AG04449 (cell line): ENCODE data around the gene PPCS.
"Not testable (repeated sequence)": the region's sequence is repeated elsewhere in the genome, so short reads cannot be mapped to it uniquely, and the experiment has no call there.

Experiments
- CTCF ChIA-PET: fragments of 350-600 bp; formaldehyde crosslinking; extraction: SDS; loops from one replicate; lab custom pipeline; 2021; ENCODE audit warnings: antibody characterized with exemption; lab: Yijun Ruan, JAX
- POLR2A ChIA-PET: fragments of 400-600, 350-600 bp; formaldehyde crosslinking; extraction: SDS; loops from one replicate; lab custom pipeline; 2020; ENCODE audit warnings: antibody characterized with exemption, inconsistent platforms; lab: Yijun Ruan, JAX
- DNase-seq: peaks from one replicate; pipeline ENCODE4 v3.0.0-alpha.2; 2010; ENCODE audit warnings: low read depth, low spot score
- H3K4me3 ChIP-seq: 2 replicates; pipeline ENCODE4 v1.5.1; 2011; ENCODE audit warnings: low read depth, mild to moderate bottlenecking, control low read depth, low read length
- TF ChIP-seq, protein P1 (sequence below): IDR thresholded peaks from one replicate; pipeline ENCODE4 v1.5.1; 2011; ENCODE audit warnings: mild to moderate bottlenecking, moderate library complexity, low read length, control low read depth, inconsistent platforms; ENCODE audit not compliant: insufficient read depth; ENCODE audit errors: missing control alignments

PPCS gene

DNA sequence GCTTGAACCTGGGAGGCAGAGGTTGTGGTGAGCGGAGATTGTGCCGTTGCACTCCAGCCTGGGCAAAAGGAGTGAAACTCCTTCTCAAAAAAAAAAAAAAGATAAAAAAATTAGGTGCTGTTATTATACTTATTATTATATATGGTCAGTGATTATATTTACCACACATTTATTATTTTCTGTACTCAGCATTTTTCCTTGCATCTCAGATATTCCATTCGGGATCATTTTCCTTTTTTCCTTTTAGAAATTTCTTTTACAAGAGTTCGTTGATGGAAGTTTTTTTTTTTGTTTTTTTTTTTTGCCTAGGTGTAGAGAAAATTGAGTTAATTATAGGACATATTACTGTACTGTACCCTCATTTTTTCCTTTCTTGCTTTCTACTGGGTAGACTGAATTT lies 20.3 kb downstream of the PPCS start:
- TF ChIP-seq, protein P1, sequence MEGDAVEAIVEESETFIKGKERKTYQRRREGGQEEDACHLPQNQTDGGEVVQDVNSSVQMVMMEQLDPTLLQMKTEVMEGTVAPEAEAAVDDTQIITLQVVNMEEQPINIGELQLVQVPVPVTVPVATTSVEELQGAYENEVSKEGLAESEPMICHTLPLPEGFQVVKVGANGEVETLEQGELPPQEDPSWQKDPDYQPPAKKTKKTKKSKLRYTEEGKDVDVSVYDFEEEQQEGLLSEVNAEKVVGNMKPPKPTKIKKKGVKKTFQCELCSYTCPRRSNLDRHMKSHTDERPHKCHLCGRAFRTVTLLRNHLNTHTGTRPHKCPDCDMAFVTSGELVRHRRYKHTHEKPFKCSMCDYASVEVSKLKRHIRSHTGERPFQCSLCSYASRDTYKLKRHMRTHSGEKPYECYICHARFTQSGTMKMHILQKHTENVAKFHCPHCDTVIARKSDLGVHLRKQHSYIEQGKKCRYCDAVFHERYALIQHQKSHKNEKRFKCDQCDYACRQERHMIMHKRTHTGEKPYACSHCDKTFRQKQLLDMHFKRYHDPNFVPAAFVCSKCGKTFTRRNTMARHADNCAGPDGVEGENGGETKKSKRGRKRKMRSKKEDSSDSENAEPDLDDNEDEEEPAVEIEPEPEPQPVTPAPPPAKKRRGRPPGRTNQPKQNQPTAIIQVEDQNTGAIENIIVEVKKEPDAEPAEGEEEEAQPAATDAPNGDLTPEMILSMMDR: no peak
- CTCF ChIA-PET: interaction anchor here (0.6 to 0.7 kb wide), 2 partner anchors 9 to 117 kb away, joined by 3 to 4 read pairs; no protein-coding TSS in a partner anchor
- DNase-seq: no peak
- POLR2A ChIA-PET: no interaction called here
- H3K4me3 ChIP-seq: no peak overlapping the region

DNA sequence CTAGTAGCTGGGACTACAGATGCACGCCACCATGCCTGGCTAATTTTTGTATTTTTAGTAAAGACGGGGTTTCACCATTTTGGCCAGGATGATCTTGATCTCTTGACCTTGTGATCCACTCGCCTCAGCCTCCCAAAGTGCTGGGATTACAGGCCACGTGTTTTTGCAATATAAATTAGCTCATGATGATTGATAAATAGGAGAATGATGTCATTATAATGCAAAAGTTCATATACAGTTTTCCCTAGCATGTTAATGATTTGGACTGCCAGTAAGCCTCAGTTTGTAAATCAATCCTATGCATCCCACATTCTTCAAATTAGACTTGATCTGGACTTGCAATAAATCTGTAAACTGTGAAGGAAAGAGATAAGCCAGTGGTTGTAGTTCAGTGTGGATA lies 21.0 kb downstream of the PPCS start:
- H3K4me3 ChIP-seq, POLR2A ChIA-PET, CTCF ChIA-PET, DNase-seq: not testable (repeated sequence)

DNA sequence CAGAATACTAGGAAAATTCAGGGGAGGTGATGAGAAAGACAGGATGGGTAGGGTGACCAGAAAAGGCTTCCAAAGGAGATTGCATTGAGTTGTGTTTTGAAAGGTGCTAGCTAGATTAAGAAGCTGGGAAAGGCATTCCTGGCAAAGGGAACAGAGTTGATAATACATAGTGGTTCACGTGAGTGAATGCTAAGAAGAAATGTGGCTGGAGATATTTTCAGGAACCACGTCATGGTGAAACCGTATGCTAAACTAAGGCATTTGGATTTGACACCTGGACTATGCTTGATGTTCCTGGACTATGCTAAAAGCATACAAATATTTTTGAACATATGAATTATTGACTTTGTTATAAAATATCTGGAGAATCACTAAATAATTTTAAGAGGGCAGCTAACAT lies 21.4 kb downstream of the PPCS start:
- TF ChIP-seq, protein P1: no peak
- POLR2A ChIA-PET: no interaction called here
- CTCF ChIA-PET: no interaction called here
- DNase-seq: no peak
- H3K4me3 ChIP-seq: no peak overlapping the region

DNA sequence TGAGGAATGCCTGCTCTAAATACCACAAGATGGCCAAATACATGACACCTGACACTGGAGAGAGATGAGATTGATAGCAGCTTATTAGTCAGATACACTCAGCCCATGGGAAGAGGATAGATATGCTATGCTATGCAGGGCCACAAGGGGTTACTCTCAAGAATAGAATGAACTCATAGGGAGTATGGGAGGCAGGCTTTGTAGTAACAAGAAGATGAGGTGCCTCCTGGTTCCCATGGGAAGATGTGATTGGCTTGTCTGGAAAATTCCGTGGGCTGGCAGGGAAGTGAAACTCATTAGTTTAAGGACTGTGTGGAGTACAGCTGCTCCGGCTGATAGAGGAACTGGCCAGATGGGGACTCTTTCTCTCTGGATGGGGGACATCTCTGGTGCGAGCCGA lies 23.3 kb downstream of the PPCS start:
- H3K4me3 ChIP-seq: no peak overlapping the region
- TF ChIP-seq, protein P1: no peak
- ChIA-PET CTCF (no interaction called here), POLR2A (no interaction called here)
- no peak for DNase-seq

DNA sequence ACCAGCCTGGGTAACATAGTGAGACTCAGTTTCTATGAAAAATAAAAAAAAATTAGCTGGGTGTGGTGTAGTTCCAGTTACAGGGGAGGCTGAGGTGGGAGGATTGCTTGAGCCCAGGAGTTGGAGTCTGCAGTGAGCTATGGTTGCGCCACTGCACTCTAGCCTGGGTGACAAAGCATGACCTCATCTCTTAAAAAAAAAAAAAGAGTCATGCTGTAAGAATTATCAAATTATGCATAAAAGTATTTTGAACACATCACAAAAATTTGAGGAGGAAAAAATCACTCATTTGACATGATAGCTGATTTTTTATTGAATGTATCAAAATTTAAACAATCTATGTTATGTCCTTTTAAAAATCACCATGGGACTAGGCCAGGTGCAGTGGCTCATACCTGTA lies 24.6 kb downstream of the PPCS start:
- TF ChIP-seq, protein P1: no peak
- POLR2A ChIA-PET: no interaction called here
- CTCF ChIA-PET: no interaction called here
- DNase-seq: no peak
- no peak overlapping the region for H3K4me3 ChIP-seq

DNA sequence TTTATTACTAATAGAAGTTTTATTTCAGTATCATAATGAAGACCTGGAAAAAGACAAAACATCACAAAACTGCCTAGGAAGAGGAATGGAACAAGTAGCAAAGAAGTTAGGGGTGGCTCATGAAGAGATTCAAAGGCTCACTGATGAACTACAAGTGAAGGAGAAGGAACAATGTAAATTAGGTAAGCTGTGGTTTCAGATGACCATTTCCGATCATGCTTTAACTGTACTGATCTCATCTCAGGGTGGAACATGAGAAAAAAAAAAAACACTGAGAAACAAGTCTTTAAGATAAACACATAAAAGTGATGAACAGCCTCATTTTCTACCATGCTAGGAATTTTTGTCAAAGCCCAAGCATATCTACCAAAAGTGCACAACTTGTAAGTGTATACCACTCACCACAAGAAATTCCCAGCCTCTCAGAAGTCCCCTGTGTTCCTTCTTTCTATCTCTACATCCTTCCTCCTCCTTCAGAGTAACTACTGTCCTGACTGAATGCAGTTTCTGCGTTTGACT lies 26.4 kb downstream of the PPCS start:
- ChIA-PET CTCF (no interaction called here), POLR2A (no interaction called here)

DNA sequence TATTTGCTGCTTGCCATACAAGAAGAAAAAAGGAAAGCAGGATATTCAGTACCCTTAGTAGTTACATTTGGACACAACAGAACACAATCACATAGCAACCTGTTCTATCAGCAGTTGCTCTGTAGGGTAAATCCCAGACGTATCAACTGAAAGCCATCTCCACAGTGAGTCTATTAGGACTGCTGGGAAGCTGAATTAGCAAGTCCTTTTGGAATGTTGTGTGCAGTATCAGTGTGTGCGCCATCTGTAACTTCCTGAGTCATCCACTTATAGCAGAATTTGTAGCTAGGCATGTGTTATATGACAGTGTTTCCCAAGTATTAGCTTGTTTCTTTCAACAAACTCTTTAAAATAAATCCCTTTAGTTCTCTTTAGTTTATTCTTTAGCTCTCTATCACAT lies 28.0 kb downstream of the PPCS start:
- CTCF ChIA-PET: interaction anchor here (1.0 kb wide), 1 partner anchor 10 kb away, joined by 3 read pairs; no protein-coding TSS in a partner anchor
- POLR2A ChIA-PET: no interaction called here
- no peak overlapping the region for H3K4me3 ChIP-seq
- peak; percentile 93 for DNase-seq
- TF ChIP-seq, protein P1: no peak

More for the DNA sequence above, 26.4 kb downstream of the PPCS start:
- DNase-seq: no peak
- TF ChIP-seq, protein P1: no peak
- H3K4me3 ChIP-seq: no peak overlapping the region
